ENCODE data around the gene VPS51. TPM values are rescaled to one million over a fixed set of nuclear protein-coding genes. Genes with fewer than 3 reads are reported as not detected.

Gene VPS51
- total and polyA plus RNA-seq, 2 of the 13 experiments (the other 11 are each of a cell fraction or from before 2014, with no cell fraction given): 76.3 to 90.6 TPM

DNA sequence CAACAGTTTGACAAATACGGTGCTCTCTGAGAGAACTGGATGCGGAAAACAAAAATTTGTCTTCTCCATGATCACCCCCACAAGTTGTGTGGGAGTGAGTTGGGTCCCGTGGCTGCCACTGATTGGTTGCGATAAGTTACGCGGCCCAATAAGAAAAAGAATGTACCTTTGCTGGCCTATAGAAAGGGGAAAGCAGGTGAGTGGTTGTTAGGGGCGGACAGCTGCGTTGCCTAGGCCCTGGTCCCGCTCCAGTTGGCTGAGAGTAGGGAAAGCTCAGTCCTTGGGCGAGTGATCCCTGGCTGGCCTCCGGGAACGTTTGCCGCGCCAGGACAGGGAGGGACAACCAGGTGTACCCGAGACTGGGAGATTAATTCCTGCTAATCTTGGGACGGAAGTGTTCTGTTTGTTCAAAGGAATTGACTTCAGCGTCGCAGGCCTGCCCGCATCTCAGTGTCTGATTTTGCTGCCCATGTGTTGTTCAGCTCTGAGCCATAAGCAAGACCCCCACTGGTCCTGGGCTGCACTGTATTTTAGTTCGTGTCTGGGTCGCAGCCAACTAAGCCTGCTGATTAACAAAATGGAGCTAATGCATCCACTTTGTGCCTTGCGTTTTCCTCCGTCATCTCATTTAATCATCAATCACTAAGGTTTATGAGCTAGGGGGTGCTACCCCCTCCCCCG, 39.1 kb downstream of the VPS51 start (continued):
- TF ChIP-seq SP5 (CRISPR knock-in tag; IDR thresholded peaks at IDR 0.05; ENCODE audit: borderline replicate concordance, low read depth) (no peak), JARID2 (CRISPR knock-in tag; IDR thresholded peaks at IDR 0.05; ENCODE audit: insufficient replicate concordance) (no peak), KLF13 (CRISPR knock-in tag; IDR thresholded peaks at IDR 0.05) (no peak), SAP130 (CRISPR knock-in tag; IDR thresholded peaks at IDR 0.05; ENCODE audit: low read depth) (peak; percentile 65; the same call in 1 of the 2 replicates), ZNF670 (CRISPR knock-in tag; IDR thresholded peaks at IDR 0.05; ENCODE audit: borderline replicate concordance) (no peak), ZFAT (CRISPR knock-in tag; conservative IDR thresholded peaks at IDR 0.05) (no peak), TEAD3 (CRISPR knock-in tag; optimal IDR thresholded peaks at IDR 0.05; ENCODE audit: borderline replicate concordance) (peak; percentile 43), HOXD1 (CRISPR knock-in tag; IDR thresholded peaks at IDR 0.05) (no peak), STAT5B (CRISPR knock-in tag; IDR thresholded peaks at IDR 0.05) (no peak), NFKB2 (CRISPR knock-in tag; IDR thresholded peaks at IDR 0.05; ENCODE audit: borderline replicate concordance) (no peak), SP2 (CRISPR knock-in tag; IDR thresholded peaks at IDR 0.05) (peak; percentile 89), SALL1 (CRISPR knock-in tag; IDR thresholded peaks at IDR 0.05) (peak; percentile 57; the same call in 1 of the 2 replicates), ARHGAP35 (CRISPR knock-in tag; IDR thresholded peaks at IDR 0.05; ENCODE audit: borderline replicate concordance) (no peak), FOXO1 (CRISPR knock-in tag; IDR thresholded peaks at IDR 0.05) (no peak), ZNF839 (CRISPR knock-in tag; IDR thresholded peaks at IDR 0.05; ENCODE audit: borderline replicate concordance) (no peak), ZNF335 (CRISPR knock-in tag; IDR thresholded peaks at IDR 0.05) (no peak), ZNF501 (CRISPR knock-in tag; IDR thresholded peaks at IDR 0.05) (no peak), ZBTB3 (CRISPR knock-in tag; IDR thresholded peaks at IDR 0.05; ENCODE audit: borderline replicate concordance, low read depth) (no peak), ZNF775 (CRISPR knock-in tag; IDR thresholded peaks at IDR 0.05; ENCODE audit: borderline replicate concordance) (no peak)
- TF ChIP-seq, protein P1, sequence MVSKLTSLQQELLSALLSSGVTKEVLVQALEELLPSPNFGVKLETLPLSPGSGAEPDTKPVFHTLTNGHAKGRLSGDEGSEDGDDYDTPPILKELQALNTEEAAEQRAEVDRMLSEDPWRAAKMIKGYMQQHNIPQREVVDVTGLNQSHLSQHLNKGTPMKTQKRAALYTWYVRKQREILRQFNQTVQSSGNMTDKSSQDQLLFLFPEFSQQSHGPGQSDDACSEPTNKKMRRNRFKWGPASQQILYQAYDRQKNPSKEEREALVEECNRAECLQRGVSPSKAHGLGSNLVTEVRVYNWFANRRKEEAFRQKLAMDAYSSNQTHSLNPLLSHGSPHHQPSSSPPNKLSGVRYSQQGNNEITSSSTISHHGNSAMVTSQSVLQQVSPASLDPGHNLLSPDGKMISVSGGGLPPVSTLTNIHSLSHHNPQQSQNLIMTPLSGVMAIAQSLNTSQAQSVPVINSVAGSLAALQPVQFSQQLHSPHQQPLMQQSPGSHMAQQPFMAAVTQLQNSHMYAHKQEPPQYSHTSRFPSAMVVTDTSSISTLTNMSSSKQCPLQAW (CRISPR knock-in tag; IDR thresholded peaks at IDR 0.05): no peak; the same call in none of the 2 replicates
- TF ChIP-seq, protein P2, sequence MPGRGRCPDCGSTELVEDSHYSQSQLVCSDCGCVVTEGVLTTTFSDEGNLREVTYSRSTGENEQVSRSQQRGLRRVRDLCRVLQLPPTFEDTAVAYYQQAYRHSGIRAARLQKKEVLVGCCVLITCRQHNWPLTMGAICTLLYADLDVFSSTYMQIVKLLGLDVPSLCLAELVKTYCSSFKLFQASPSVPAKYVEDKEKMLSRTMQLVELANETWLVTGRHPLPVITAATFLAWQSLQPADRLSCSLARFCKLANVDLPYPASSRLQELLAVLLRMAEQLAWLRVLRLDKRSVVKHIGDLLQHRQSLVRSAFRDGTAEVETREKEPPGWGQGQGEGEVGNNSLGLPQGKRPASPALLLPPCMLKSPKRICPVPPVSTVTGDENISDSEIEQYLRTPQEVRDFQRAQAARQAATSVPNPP (CRISPR knock-in tag; IDR thresholded peaks at IDR 0.05): no peak
- TF ChIP-seq, protein P3, sequence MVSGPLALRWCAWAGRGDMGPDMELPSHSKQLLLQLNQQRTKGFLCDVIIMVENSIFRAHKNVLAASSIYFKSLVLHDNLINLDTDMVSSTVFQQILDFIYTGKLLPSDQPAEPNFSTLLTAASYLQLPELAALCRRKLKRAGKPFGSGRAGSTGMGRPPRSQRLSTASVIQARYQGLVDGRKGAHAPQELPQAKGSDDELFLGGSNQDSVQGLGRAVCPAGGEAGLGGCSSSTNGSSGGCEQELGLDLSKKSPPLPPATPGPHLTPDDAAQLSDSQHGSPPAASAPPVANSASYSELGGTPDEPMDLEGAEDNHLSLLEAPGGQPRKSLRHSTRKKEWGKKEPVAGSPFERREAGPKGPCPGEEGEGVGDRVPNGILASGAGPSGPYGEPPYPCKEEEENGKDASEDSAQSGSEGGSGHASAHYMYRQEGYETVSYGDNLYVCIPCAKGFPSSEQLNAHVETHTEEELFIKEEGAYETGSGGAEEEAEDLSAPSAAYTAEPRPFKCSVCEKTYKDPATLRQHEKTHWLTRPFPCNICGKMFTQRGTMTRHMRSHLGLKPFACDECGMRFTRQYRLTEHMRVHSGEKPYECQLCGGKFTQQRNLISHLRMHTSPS (CRISPR knock-in tag; IDR thresholded peaks at IDR 0.05; ENCODE audit: low read depth): no peak
- TF ChIP-seq, protein P4, sequence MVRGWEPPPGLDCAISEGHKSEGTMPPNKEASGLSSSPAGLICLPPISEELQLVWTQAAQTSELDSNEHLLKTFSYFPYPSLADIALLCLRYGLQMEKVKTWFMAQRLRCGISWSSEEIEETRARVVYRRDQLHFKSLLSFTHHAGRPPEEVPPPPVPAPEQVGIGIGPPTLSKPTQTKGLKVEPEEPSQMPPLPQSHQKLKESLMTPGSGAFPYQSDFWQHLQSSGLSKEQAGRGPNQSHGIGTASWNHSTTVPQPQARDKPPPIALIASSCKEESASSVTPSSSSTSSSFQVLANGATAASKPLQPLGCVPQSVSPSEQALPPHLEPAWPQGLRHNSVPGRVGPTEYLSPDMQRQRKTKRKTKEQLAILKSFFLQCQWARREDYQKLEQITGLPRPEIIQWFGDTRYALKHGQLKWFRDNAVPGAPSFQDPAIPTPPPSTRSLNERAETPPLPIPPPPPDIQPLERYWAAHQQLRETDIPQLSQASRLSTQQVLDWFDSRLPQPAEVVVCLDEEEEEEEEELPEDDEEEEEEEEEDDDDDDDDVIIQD (CRISPR knock-in tag; IDR thresholded peaks at IDR 0.05; ENCODE audit: low read depth): 0 out of 2 replicates have a peak, but pooled peaks have one; percentile 25
- TF ChIP-seq, protein P5, sequence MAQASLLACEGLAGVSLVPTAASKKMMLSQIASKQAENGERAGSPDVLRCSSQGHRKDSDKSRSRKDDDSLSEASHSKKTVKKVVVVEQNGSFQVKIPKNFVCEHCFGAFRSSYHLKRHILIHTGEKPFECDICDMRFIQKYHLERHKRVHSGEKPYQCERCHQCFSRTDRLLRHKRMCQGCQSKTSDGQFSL (CRISPR knock-in tag; IDR thresholded peaks at IDR 0.05): no peak
